HCT116 (cell line): ENCODE results near the gene OR52I2.

ENCODE experiments used
- CTCF ChIP-seq, 3 experiments: fragments of 200-600 bp in 1 of 3; sonication (generic) in 1 of 3; IDR thresholded peaks in 2 of 3; conservative IDR thresholded peaks in 1 of 3; 2 replicates each; pipeline ENCODE4 v1.5.1; 2012 to 2017; ENCODE audit warnings: low read depth in 2 of 3, low read length in 2 of 3, antibody characterized with exemption in 1 of 3, borderline replicate concordance in 1 of 3, control low read depth in 1 of 3, mild to moderate bottlenecking in 1 of 3, mixed read lengths in 1 of 3, mixed run types in 1 of 3, moderate library complexity in 1 of 3; ENCODE audit not compliant: insufficient read depth in 1 of 3
- EZH2phosphoT487 ChIP-seq: fragments of 200-600 bp; IDR thresholded peaks from 2 replicates; pipeline ENCODE4 v1.6.1; 2018; ENCODE audit warnings: antibody characterized with exemption, borderline replicate concordance
- FOSL1 ChIP-seq: IDR thresholded peaks from 2 replicates; pipeline ENCODE4 v1.6.1; 2012; ENCODE audit warnings: low read depth
- POLR2A ChIP-seq: IDR thresholded peaks from 2 replicates; pipeline ENCODE4 v1.7.0; 2011; ENCODE audit warnings: borderline replicate concordance; ENCODE audit not compliant: insufficient read depth, insufficient read length; ENCODE audit errors: extremely low read depth
- POLR2AphosphoS5 ChIP-seq: IDR thresholded peaks from 2 replicates; pipeline ENCODE4 v1.6.1; 2011; ENCODE audit warnings: mild to moderate bottlenecking, low read depth, low read length, moderate library complexity
- TF ChIP-seq, protein P1 (sequence below): IDR thresholded peaks from 2 replicates; pipeline ENCODE4 v1.6.1; 2012; ENCODE audit warnings: low read depth

GRCh38 chr11:4547416-4547815, 34.1 kb upstream of the OR52I2 start:
- no peak for TF ChIP-seq CTCF (IDR thresholded peaks at IDR 0.05 in 2 of 3, conservative IDR thresholded peaks at IDR 0.05 in 1 of 3; ENCODE audit: borderline replicate concordance in 1 of 3, insufficient read depth in 1 of 3, low read depth in 2 of 3, low read length in 2 of 3)
- TF ChIP-seq POLR2A, result no peak
- no peak for TF ChIP-seq POLR2AphosphoS5
- no peak for TF ChIP-seq EZH2phosphoT487
- no peak for TF ChIP-seq FOSL1
- TF ChIP-seq, protein P1, sequence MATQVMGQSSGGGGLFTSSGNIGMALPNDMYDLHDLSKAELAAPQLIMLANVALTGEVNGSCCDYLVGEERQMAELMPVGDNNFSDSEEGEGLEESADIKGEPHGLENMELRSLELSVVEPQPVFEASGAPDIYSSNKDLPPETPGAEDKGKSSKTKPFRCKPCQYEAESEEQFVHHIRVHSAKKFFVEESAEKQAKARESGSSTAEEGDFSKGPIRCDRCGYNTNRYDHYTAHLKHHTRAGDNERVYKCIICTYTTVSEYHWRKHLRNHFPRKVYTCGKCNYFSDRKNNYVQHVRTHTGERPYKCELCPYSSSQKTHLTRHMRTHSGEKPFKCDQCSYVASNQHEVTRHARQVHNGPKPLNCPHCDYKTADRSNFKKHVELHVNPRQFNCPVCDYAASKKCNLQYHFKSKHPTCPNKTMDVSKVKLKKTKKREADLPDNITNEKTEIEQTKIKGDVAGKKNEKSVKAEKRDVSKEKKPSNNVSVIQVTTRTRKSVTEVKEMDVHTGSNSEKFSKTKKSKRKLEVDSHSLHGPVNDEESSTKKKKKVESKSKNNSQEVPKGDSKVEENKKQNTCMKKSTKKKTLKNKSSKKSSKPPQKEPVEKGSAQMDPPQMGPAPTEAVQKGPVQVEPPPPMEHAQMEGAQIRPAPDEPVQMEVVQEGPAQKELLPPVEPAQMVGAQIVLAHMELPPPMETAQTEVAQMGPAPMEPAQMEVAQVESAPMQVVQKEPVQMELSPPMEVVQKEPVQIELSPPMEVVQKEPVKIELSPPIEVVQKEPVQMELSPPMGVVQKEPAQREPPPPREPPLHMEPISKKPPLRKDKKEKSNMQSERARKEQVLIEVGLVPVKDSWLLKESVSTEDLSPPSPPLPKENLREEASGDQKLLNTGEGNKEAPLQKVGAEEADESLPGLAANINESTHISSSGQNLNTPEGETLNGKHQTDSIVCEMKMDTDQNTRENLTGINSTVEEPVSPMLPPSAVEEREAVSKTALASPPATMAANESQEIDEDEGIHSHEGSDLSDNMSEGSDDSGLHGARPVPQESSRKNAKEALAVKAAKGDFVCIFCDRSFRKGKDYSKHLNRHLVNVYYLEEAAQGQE, result no peak
